Measurements from ENCODE around the gene LAPTM5.
"Not testable (repeated sequence)": the region's sequence is repeated elsewhere in the genome, so short reads cannot be mapped to it uniquely, and the experiment has no call there.

The LAPTM5 gene

GRCh38 chr1:30757352-30758120, at the start of gene LAPTM5:
TSS of gene LAPTM5 (minus strand) at chr1:30757774. CDS start at chr1:30757745, 29 bp downstream.
- no peak for DNase-seq (ENCODE audit: low read depth)

GRCh38 chr1:30806381-30807317, 49.1 kb upstream of the LAPTM5 start:
- no peak for DNase-seq (ENCODE audit: low read depth)

GRCh38 chr1:30805304-30806003, 47.9 kb upstream of the LAPTM5 start:
- DNase-seq (ENCODE audit: low read depth): no peak

GRCh38 chr1:30804822-30805221, 47.2 kb upstream of the LAPTM5 start:
- DNase-seq (ENCODE audit: low read depth): no peak

- DNase-seq (ENCODE audit: low read depth): no peak
Measured at GRCh38 chr1:30804352-30804751, 46.8 kb upstream of the LAPTM5 start.

- no peak for DNase-seq (ENCODE audit: low read depth)
Measured at GRCh38 chr1:30803562-30803961, 46.0 kb upstream of the LAPTM5 start.

GRCh38 chr1:30801771-30802198, 44.2 kb upstream of the LAPTM5 start:
- DNase-seq (ENCODE audit: low read depth): no peak

- DNase-seq (ENCODE audit: low read depth): no peak
Measured at GRCh38 chr1:30799233-30799511, 41.6 kb upstream of the LAPTM5 start.

- no peak for DNase-seq (ENCODE audit: low read depth)
Measured at GRCh38 chr1:30798389-30799232, 41.0 kb upstream of the LAPTM5 start.

- DNase-seq (ENCODE audit: low read depth): no peak
Measured at GRCh38 chr1:30795026-30795425, 37.5 kb upstream of the LAPTM5 start.

GRCh38 chr1:30794260-30794659, 36.7 kb upstream of the LAPTM5 start:
- no peak for DNase-seq (ENCODE audit: low read depth)

GRCh38 chr1:30793209-30793608, 35.6 kb upstream of the LAPTM5 start:
- DNase-seq (ENCODE audit: low read depth): no peak

GRCh38 chr1:30791868-30792267, 34.3 kb upstream of the LAPTM5 start:
- DNase-seq (ENCODE audit: low read depth): no peak

GRCh38 chr1:30790850-30791778, 33.5 kb upstream of the LAPTM5 start:
- DNase-seq (ENCODE audit: low read depth): no peak

- DNase-seq (ENCODE audit: low read depth): not testable (repeated sequence)
Measured at GRCh38 chr1:30790256-30790525, 32.6 kb upstream of the LAPTM5 start.

- no peak for DNase-seq (ENCODE audit: low read depth)
Measured at GRCh38 chr1:30789388-30790255, 32.0 kb upstream of the LAPTM5 start.

GRCh38 chr1:30788580-30789387, 31.2 kb upstream of the LAPTM5 start:
- DNase-seq (ENCODE audit: low read depth): no peak

- DNase-seq (ENCODE audit: low read depth): no peak
Measured at GRCh38 chr1:30787856-30788495, 30.4 kb upstream of the LAPTM5 start.
